GM12874 (cell line): ENCODE measurements around the gene ATE1.
A peak's percentile ranks its signal among the peaks of the same experiment; 100 is the strongest.

ENCODE experiments used
- TF ChIP-seq, protein P1 (sequence below): IDR thresholded peaks from 2 replicates; pipeline ENCODE4 v1.5.1; 2011; ENCODE audit warnings: low read depth, mild to moderate bottlenecking, control low read depth, low read length, moderate library complexity; ENCODE audit not compliant: insufficient read depth

ATE1 gene

GRCh38 chr10:121900443-121901174 is 27.2 kb downstream of the ATE1 start:
- TF ChIP-seq, protein P1, sequence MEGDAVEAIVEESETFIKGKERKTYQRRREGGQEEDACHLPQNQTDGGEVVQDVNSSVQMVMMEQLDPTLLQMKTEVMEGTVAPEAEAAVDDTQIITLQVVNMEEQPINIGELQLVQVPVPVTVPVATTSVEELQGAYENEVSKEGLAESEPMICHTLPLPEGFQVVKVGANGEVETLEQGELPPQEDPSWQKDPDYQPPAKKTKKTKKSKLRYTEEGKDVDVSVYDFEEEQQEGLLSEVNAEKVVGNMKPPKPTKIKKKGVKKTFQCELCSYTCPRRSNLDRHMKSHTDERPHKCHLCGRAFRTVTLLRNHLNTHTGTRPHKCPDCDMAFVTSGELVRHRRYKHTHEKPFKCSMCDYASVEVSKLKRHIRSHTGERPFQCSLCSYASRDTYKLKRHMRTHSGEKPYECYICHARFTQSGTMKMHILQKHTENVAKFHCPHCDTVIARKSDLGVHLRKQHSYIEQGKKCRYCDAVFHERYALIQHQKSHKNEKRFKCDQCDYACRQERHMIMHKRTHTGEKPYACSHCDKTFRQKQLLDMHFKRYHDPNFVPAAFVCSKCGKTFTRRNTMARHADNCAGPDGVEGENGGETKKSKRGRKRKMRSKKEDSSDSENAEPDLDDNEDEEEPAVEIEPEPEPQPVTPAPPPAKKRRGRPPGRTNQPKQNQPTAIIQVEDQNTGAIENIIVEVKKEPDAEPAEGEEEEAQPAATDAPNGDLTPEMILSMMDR = peak; percentile 52; the same call in 1 of the 2 replicates

DNA sequence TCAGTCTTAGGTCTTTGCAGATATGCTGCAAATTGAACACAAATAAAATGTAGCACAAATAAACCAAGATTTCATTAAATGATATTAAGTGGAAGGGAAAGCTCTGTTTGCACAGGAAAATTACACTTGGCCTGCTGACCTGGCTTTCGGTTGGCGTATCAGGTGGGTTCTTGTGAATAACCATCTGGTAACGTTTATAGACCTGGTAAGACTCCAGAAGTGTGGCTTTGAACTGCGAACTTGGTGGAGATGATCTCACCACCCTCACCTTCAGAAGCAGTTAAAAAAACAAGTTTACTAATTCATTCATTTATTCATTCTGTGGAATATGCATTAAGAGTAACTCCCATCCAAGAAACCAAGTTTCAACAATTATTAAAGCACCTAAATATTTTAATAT is 28.1 kb downstream of the ATE1 start:
- TF ChIP-seq, protein P1 = no peak

DNA sequence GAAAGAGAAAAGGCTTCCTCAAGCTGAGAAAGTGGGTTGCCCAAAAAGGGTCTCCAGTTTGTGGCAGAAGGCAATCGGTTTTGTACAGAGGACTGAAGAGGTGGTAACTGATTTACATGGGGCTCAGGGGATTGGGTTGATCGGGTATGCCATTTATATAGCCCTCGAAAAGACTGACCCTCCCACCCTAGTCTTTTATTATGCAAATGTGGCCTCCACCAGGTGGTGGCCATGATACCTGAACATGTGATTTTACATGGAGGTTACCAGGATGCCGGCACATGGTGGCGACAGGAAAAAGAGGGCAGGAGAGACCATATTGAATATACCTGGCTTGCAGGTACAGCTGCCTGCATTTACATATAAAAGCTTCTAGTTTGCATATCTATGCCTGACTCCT is 36.7 kb downstream of the ATE1 start:
- TF ChIP-seq, protein P1 = no peak

GRCh38 chr10:121889212-121889611 is 38.6 kb downstream of the ATE1 start:
- TF ChIP-seq, protein P1 = no peak

DNA sequence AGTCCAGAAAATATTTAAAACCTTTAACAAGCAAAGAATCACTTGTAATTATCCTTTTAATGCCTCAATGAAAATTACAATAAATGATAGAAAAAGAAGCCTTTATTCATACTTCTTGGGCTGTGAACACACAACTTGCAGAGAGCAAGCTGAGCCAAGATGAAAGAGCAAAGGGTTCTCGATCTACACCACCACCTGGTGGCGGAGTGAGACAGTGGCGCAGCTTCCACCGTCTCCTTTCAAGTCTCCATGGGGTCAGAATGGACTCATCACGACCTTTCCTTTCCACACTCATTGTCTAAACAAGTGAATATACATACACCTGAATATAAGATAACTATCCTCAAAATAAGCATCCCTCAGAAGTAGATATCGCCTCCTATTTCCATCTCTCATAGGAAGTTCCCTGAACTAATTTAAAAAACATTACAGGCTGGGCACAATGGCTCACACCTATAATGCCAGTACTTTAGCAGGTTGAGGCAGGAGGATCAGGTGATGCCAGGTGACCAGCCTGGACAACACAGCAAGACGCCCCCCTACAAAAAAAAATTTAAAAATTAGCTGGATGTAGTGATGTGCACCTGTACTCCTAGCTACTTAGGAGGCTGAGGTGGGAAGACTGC is 40.7 kb downstream of the ATE1 start:
- TF ChIP-seq, protein P1 = peak; percentile 82

- TF ChIP-seq, protein P1 = no peak
Measured at GRCh38 chr10:121886181-121886580, 41.6 kb downstream of the ATE1 start.

DNA sequence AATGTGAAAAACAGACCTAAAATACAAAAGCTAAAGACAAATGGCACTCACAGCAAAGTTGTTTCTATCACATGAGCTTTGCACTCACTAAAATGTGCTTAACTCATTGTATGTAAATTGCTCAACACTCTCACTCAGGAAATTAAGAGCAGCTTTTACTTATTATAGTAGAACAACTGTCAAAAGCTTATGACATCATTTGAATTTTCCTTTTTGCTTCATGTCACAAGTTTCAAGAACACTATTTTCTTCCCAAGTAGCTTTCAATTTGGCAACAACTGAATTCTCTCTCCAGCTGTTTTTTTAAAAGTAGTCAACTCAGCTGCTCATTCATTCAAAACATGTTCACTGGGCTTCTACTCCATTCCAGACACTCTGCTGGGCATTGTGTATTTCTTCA is 46.9 kb downstream of the ATE1 start:
- TF ChIP-seq, protein P1 = no peak
